Erythroblast (primary cell): ENCODE data around the gene IRS1.

Experiments
- GATA1 ChIP-seq: IDR thresholded peaks from 2 replicates; pipeline ENCODE4 v1.6.1; 2011; ENCODE audit warnings: low read depth, mild to moderate bottlenecking, control low read depth, low read length, moderate library complexity
- POLR2A ChIP-seq: IDR thresholded peaks from 2 replicates; pipeline ENCODE4 v1.6.1; 2011; ENCODE audit warnings: mild to moderate bottlenecking, low read length

- TF ChIP-seq POLR2A (no peak), GATA1 (no peak)
These were observed 92.1 kb downstream of the IRS1 start for GRCh38 chr2:226707499-226707898.
